GM19438 (cell line): ENCODE data around the gene TEKT2.

Experiments used
- ATAC-seq: cut with Tn5 transposase; IDR thresholded peaks from one replicate; pipeline ENCODE4 v1.9.1; 2021; ENCODE audit warnings: low read depth; ENCODE audit not compliant: unreplicated experiment

TEKT2 gene

GRCh38 chr1:36126005-36126716 lies 42.3 kb downstream of the TEKT2 start:
- ATAC-seq, result no peak

- ATAC-seq, result no peak
These were observed 43.1 kb downstream of the TEKT2 start for GRCh38 chr1:36126797-36127500.

GRCh38 chr1:36128126-36128904 lies 44.4 kb downstream of the TEKT2 start:
- ATAC-seq, result no peak

GRCh38 chr1:36128905-36129206 lies 45.0 kb downstream of the TEKT2 start:
- ATAC-seq, result no peak

- no peak for ATAC-seq
These were observed 48.1 kb downstream of the TEKT2 start for GRCh38 chr1:36132029-36132428.

- ATAC-seq, result no peak
These were observed 49.6 kb downstream of the TEKT2 start for GRCh38 chr1:36133484-36133883.

GRCh38 chr1:36134031-36134430 lies 50.1 kb downstream of the TEKT2 start:
- ATAC-seq, result no peak

- ATAC-seq, result no peak
These were observed 50.8 kb downstream of the TEKT2 start for GRCh38 chr1:36134505-36135329.

- no peak for ATAC-seq
These were observed 51.4 kb downstream of the TEKT2 start for GRCh38 chr1:36135330-36135667.

GRCh38 chr1:36135796-36136195 lies 51.9 kb downstream of the TEKT2 start:
- ATAC-seq, result no peak

- ATAC-seq, result no peak
These were observed 52.6 kb downstream of the TEKT2 start for GRCh38 chr1:36136535-36136934.

- ATAC-seq, result no peak
These were observed 53.3 kb downstream of the TEKT2 start for GRCh38 chr1:36137226-36137625.

GRCh38 chr1:36137776-36138175 lies 53.9 kb downstream of the TEKT2 start:
- ATAC-seq, result no peak
